PFSK-1 (cell line): ENCODE data around the gene BSND.

Experiments
- FOXP2 ChIP-seq: optimal IDR thresholded peaks from 2 replicates; pipeline ENCODE3; 2011; ENCODE audit warnings: borderline replicate concordance, control low read depth, inconsistent platforms; ENCODE audit not compliant: insufficient read depth; ENCODE audit errors: extremely low read length, extremely low read depth
- POLR2AphosphoS5 ChIP-seq: IDR thresholded peaks from 2 replicates; pipeline ENCODE4 v1.6.1; 2012; ENCODE audit warnings: low read depth, mild to moderate bottlenecking, control low read depth, low read length, moderate library complexity
- SIN3A ChIP-seq: IDR thresholded peaks from 2 replicates; pipeline ENCODE4 v1.6.1; 2012; ENCODE audit warnings: mild to moderate bottlenecking, low read length, moderate library complexity, borderline replicate concordance; ENCODE audit not compliant: insufficient read depth
- TAF1 ChIP-seq: IDR thresholded peaks from 2 replicates; pipeline ENCODE4 v1.6.1; 2012; ENCODE audit warnings: low read length, control low read depth, borderline replicate concordance; ENCODE audit not compliant: insufficient read depth
- TF ChIP-seq, protein P1 (sequence below), 2 experiments: IDR thresholded peaks; 2 replicates each; pipeline versions ENCODE4 v1.6.1 to v1.8.0; 2011 to 2012; ENCODE audit warnings: low read depth in 2 of 2, low read length in 2 of 2, control low read depth in 1 of 2, inconsistent platforms in 1 of 2, mild to moderate bottlenecking in 1 of 2, moderate library complexity in 1 of 2; ENCODE audit not compliant: insufficient read depth in 1 of 2

The BSND gene

DNA sequence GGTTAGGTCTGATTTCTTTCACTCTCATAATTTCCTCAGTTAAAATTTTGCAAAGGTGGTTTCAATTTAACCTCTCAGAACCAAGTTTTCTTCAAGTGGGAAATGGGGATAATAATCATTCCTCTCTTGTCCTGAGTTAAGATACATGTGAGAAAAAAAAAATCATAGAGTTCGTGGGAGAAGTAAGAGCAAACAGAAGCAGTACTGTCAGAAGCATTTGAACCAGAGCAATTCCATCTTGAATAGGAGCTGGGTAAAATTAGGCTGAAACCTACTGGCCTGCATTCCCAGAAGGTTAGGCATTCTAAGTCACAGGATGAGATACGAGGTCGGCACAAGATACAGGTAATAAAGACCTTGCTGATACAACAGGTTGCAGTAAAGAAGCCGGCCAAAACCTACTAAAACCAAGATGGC lies 46.9 kb upstream of the BSND start:
- TF ChIP-seq SIN3A (no peak), TAF1 (no peak), FOXP2 (no peak), POLR2AphosphoS5 (no peak)
- TF ChIP-seq, protein P1, sequence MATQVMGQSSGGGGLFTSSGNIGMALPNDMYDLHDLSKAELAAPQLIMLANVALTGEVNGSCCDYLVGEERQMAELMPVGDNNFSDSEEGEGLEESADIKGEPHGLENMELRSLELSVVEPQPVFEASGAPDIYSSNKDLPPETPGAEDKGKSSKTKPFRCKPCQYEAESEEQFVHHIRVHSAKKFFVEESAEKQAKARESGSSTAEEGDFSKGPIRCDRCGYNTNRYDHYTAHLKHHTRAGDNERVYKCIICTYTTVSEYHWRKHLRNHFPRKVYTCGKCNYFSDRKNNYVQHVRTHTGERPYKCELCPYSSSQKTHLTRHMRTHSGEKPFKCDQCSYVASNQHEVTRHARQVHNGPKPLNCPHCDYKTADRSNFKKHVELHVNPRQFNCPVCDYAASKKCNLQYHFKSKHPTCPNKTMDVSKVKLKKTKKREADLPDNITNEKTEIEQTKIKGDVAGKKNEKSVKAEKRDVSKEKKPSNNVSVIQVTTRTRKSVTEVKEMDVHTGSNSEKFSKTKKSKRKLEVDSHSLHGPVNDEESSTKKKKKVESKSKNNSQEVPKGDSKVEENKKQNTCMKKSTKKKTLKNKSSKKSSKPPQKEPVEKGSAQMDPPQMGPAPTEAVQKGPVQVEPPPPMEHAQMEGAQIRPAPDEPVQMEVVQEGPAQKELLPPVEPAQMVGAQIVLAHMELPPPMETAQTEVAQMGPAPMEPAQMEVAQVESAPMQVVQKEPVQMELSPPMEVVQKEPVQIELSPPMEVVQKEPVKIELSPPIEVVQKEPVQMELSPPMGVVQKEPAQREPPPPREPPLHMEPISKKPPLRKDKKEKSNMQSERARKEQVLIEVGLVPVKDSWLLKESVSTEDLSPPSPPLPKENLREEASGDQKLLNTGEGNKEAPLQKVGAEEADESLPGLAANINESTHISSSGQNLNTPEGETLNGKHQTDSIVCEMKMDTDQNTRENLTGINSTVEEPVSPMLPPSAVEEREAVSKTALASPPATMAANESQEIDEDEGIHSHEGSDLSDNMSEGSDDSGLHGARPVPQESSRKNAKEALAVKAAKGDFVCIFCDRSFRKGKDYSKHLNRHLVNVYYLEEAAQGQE (IDR thresholded peaks at IDR 0.05; ENCODE audit: insufficient read depth in 1 of 2, low read depth in 2 of 2, low read length in 2 of 2), result no peak

GRCh38 chr1:54952950-54953718 lies 45.6 kb upstream of the BSND start:
- TF ChIP-seq POLR2AphosphoS5, result no peak
- no peak for TF ChIP-seq FOXP2
- TF ChIP-seq TAF1, result no peak
- no peak for TF ChIP-seq SIN3A
- TF ChIP-seq, protein P1 (IDR thresholded peaks at IDR 0.05; ENCODE audit: insufficient read depth in 1 of 2, low read depth in 2 of 2, low read length in 2 of 2), result no peak

GRCh38 chr1:54953846-54954245 lies 44.9 kb upstream of the BSND start:
- TF ChIP-seq FOXP2, result no peak
- TF ChIP-seq, protein P1 (IDR thresholded peaks at IDR 0.05; ENCODE audit: insufficient read depth in 1 of 2, low read depth in 2 of 2, low read length in 2 of 2), result no peak
- TF ChIP-seq POLR2AphosphoS5, result no peak
- TF ChIP-seq SIN3A, result no peak
- no peak for TF ChIP-seq TAF1

- TF ChIP-seq POLR2AphosphoS5 (no peak), SIN3A (no peak), FOXP2 (no peak), TAF1 (no peak)
- TF ChIP-seq, protein P1 (IDR thresholded peaks at IDR 0.05; ENCODE audit: insufficient read depth in 1 of 2, low read depth in 2 of 2, low read length in 2 of 2), result no peak
Measured at GRCh38 chr1:54955359-54955758, 43.4 kb upstream of the BSND start.
